HG03575 (cell line): ENCODE results near the gene ANTXRL.
"Not testable (repeated sequence)": the region's sequence is repeated elsewhere in the genome, so short reads cannot be mapped to it uniquely, and the experiment has no call there.

Experiments used
- ATAC-seq: cut with Tn5 transposase; IDR thresholded peaks from one replicate; pipeline ENCODE4 v1.9.1; 2021; ENCODE audit not compliant: unreplicated experiment, insufficient number of reproducible peaks, low FRiP score; ENCODE audit errors: extremely low read depth

Gene ANTXRL

GRCh38 chr10:46301721-46302479, 15.1 kb downstream of the ANTXRL start:
- no peak for ATAC-seq

DNA sequence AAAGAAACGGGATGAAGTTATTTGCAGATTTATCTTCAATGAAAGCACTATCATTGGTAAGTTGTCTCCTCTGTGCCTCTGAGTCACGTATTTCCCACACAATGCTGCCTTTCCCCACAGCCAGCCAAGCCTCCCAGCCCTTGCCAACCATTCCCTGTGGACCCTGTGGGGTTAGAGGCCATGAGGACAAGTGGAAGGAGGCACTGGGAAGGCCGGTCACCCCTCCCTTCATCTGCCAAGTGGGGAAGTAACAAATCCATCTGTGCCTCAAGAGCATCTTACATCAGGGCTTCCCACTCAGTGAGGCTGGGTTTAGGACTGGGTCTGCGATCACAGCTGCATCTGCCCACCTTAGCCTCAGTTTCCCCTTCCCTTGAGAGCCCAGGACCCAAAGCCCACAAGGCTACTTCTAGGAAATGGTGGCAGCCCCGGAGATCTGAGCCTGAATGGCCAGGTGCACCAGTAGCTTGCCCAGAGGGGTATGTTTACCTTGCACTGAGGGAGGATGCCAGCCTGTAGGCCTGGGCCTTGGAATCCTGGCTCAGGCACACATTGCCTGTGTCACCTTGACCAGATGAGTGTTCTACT, 16.1 kb downstream of the ANTXRL start:
- not testable (repeated sequence) for ATAC-seq

- ATAC-seq: no peak
Measured at GRCh38 chr10:46304062-46304461, 17.3 kb downstream of the ANTXRL start.

GRCh38 chr10:46304671-46305070, 17.9 kb downstream of the ANTXRL start:
- ATAC-seq: not testable (repeated sequence)

DNA sequence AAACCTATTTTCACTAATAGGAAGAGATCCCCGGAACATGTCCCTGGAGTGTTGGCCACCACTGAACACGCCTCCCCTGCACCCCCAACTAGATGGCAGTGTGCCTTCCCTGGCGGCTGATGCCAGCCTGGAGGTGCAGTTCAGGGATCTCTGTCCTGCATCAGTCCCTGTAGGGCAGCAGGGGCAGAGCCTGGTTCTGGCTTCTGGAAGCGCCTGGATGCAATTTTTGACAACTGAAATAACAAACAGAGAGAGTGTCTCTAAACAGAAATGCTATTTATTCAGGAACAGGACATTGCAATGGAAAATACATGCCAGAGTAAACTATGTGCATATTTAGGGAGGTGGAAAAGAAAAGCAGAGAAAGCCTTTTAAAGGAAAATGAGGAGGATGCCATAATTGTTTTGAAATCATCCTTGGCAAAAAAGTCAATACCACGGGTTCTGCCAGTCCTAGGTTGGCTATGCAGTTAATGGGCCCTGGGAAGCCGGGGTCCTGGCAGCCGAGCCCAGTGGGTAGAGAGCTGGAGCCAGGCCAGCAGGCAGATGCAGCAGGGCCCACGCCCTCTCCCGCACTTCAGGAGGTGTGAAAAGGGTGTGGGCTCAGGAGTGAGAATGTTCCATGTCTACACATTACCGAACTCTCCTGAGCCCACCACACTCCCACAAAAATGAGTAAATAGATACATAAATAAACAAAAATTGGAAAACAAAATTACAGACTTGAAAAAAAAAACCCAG, 18.5 kb downstream of the ANTXRL start:
- ATAC-seq: no peak

GRCh38 chr10:46305986-46306385, 19.2 kb downstream of the ANTXRL start:
- no peak for ATAC-seq

DNA sequence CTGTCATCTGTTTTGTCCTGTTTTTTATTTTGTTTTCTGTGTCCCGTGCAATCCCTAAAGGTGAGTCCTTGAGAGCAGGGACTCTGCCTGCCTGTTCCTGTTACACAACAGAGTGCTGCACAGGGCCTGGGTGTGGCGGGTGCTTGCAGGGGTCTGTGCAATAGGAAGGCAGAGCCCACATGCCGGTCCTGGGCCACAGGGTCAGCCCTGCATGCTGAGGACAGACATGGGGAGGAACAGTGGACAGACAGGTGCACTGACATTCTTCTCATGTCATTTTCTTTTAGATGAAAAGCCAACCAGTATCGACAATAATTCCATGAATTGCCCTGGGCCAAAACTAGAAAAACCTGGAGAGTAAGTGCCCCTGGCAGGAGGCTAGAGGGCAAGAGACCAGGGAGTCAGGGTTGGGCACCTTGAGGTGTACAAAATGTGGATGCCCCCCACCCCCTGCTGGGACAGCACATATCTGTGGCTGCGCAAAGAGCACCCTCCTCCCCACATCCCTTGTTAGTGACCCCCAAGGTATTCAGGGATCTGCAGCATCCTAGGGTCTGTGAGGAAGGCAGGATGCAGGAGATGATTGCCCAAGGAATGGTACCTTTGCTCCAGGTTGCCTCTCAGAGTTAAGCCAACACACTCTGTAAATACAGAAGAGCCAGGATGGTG, 19.9 kb downstream of the ANTXRL start:
- ATAC-seq: no peak

DNA sequence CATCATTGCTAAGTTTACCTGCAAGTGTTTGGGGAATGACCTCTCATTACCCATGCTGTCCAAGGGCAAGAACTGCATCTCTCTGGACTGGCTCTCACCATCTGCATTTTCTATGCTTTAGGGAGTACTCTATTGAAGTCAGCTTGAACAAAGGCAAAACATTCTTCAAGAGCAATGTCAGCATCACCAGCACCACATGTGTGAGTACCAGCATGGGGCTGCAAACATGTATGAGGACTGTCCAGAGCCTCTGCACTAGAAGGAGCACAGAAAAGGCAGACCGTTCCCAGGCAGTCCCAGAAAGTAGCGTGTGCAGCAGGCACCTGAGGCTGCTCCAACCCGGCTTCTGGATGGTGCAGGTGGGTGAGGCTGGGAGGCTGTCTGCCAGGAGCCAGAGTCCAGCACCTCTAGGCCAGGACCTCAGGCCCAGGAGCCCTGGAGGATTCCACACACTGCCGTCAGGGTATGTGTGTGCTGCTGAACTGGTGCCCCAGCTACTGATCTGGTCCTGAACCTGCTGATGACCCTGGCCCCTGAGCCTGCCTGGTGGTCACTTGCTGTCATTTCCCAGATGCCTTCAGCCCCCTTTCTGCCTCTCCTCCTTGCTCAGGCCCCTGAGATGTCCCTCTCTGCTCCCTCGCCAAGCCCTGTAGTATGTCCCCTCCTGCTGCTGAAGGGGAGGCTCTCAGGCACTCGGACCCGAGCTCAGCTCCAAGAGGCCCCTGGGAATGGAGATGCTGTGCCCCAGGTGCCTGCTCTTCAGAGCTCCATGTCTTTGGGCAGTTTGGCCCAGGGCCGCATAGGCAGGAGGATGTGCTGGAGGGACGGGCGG, 20.7 kb downstream of the ANTXRL start:
- no peak for ATAC-seq

DNA sequence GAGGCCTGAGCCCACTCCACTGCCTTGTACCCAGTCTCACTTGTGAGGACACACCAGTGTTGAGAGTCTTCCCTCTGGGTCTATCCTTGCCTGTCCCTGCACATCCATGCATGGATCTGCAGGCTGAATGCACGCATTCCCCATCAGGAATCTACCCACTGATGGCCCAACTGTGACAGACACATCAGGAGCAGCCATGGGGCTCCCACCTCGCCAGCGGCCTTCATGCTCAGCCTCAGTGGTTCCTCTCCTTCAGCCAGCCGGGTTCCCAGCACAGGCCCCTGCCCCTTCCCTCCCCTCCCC, 21.3 kb downstream of the ANTXRL start:
- no peak for ATAC-seq

DNA sequence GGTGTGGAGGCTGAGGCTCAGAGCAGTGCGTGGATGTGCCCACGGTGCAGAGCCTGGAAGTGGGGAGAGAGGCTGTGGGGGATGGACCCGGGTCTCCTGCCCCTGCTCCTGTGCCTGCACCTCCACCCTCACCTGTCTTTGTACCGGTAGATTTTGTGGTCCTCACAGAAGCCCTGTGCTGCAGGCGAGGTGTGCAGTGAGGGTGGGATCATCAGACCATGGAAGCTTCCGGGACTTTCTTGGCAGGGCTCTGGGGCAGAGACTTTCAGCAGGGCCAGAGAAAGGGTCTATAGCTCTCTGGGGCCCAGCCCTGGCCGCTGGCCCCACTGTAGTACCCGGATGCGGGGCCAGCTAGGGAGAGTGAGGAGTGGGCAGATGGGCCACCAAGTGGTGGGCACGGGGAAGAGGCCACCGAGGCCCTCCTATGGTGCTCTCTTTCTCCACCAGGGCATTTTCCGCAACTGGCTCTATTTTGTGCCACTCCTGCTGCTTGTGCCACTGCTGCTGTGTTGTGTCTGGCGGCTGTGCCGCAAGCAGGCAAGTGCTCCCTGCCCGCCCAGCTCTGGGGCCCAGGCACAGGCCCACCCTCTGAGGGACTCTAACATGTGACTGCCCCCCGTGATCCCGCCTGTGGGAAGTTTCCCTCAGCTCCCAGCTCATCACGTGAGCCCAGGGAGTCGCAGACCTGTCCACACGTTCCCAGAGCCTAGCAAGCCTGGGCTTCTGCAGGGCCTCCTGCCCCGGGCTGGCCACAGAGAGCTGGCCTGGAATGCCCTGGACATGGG, 22.1 kb downstream of the ANTXRL start:
- ATAC-seq: no peak

- no peak for ATAC-seq
Measured at GRCh38 chr10:46309511-46310142, 22.8 kb downstream of the ANTXRL start.

DNA sequence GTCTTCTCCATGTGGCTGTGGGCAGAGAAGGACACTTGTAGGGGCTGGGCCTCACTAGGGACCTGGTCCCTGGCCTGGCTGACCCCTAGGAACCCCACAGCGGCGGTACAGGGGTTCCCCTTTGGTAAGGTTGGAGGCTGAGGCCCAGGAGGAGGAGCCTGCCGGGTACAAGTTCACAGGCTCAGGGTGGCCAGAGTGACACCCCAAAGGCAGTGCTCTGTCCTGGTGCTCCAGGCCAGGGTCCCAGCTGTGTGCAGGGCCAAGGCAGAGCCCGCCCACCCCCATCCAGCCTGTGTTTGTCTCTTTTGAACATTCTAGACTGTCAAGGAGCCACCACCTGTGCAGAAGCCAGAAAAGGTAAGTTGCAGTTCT, 23.3 kb downstream of the ANTXRL start:
- ATAC-seq: no peak

DNA sequence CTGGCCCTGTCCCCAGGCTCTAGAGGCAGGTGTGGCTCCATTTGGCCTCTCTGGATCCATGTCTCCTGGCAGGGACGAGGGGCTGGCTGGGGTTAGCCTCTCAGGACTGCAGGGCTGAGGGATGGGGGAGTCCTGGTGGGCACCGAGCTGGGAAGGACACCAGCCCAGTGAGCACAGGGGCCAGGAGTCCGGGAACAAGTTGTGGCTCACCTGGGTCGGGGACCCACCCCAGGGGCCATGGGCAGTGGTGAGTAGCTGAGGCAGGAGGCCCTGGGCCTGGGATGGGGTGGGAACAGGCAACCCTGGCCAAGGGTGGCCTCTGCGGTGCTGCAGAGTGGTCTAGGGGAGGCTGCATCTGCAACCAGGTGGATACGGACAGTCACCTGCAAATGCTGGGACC, 24.1 kb downstream of the ANTXRL start:
- no peak for ATAC-seq

DNA sequence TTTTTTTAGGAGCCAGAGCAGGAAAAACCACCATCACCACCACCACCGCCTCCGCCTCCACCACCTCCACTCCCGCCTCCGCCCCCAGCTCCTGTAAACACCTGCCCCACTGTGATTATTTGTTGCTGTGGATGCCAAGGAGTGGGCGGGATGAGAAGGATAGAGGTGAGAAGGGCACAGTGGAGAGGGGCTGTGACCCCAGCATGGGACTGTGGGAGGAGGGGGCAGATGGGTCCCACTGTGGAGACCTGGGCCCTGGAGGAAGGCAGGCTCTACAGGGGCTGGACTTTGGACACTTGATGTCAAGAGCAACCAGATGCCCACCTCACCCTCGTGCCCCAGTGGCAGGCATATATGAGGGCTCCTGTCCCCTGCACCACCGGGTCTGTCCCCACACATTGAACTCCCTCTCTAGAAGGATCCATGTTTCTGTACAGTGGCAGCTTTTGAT, 24.7 kb downstream of the ANTXRL start:
- no peak for ATAC-seq

DNA sequence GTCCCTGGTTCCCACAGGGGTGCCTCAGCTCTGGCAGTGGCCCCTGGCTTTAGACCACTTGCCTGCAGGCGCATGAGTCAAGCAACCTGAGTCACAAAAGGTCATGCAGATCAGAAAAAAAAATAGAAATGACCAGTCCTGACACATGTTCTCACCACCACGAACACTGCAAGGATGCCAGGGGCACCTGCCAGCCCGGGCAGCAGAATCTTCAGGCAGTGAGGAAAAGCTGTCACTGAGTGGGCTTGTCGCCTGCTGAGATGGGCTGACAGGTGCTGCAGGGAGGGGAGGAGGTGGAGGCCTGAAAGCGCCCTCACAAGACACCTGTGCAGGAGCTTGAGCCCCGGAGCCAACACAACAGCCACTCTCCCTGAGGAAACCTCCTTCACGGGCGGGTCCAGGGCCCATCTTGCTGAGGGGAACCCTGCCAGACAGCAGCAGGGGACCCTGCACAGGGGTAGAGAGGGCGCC, 25.2 kb downstream of the ANTXRL start:
- ATAC-seq: not testable (repeated sequence)

- ATAC-seq: no peak
Measured at GRCh38 chr10:46312953-46313352, 26.2 kb downstream of the ANTXRL start.

- ATAC-seq: no peak
Measured at GRCh38 chr10:46314071-46314470, 27.3 kb downstream of the ANTXRL start.
